ENCODE measurements around the gene TM2D3. TPM values are rescaled to one million over a fixed set of nuclear protein-coding genes. Genes with fewer than 3 reads are reported as not detected.

The TM2D3 gene
- total and polyA plus RNA-seq, 10 of the 15 experiments (the other 5 are each of a cell fraction or from before 2014, with no cell fraction given): 28.3 to 84.5 (median 45.0) TPM

GRCh38 chr15:101664303-101664913 lies 12.2 kb upstream of the TM2D3 start:
- ATAC-seq (no peak), DNase-seq (ENCODE audit: low read depth, low spot score) (no peak), FAIRE-seq (no peak)
- RAD21 ChIA-PET (ENCODE audit: unreplicated experiment): no interaction called here
- 0 out of 4 replicates have a peak, but pooled peaks cover 0 to 2% of the 10 kb centered on the region in 2 experiments for H3K36me3 ChIP-seq (ENCODE audit: control insufficient read depth in 2 of 2, insufficient read depth in 2 of 2, low read length in 1 of 2)
- H3K4me3 ChIP-seq: no peak overlapping the region
- H4K20me1 ChIP-seq (ENCODE audit: control insufficient read depth, insufficient read depth): no peaks in the 10 kb centered on the region
- BruUV-seq (replicated peaks): no TSS peak
- H3K27me3 ChIP-seq (replicated peaks in 1 of 2; ENCODE audit: control insufficient read depth in 2 of 2, insufficient read depth in 2 of 2, low read length in 1 of 2): no peaks in the 10 kb centered on the region
- no peaks in the 10 kb centered on the region for H3K79me2 ChIP-seq (ENCODE audit: control insufficient read depth, insufficient read depth, low read length)
- CTCF ChIA-PET: no interaction called here
- no peak overlapping the region for H3K27ac ChIP-seq (ENCODE audit: control insufficient read depth, insufficient read depth)
- SMC1A ChIA-PET (ENCODE audit: uncharacterized antibody, unreplicated experiment): no interaction called here
- H3K9ac ChIP-seq (ENCODE audit: control insufficient read depth, insufficient read depth, low read length): no peak overlapping the region
- H3K4me1 ChIP-seq (ENCODE audit: control insufficient read depth, insufficient read depth, low read length): no peaks in the 10 kb centered on the region
- no peak overlapping the region for H3K4me2 ChIP-seq (ENCODE audit: control insufficient read depth, insufficient read depth)
- H3K9me3 ChIP-seq (replicated peaks; ENCODE audit: control insufficient read depth, insufficient read depth, low read length): no peaks in the 10 kb centered on the region
- POLR2A ChIA-PET: no interaction called here
- 93% methylated on average over 9 of the region's 9 CpGs for WGBS (ENCODE audit: insufficient coverage, insufficient replicate concordance, low lambda C conversion rate, missing lambda C conversion rate)
- no peak overlapping the region for H2AFZ ChIP-seq (ENCODE audit: control insufficient read depth, low read depth, low read length)
- intact Hi-C loops (cut with micrococcal nuclease; ENCODE audit: unreplicated experiment) (no loop called here), in situ Hi-C loops (cut with MboI) (no loop called here)
- TF ChIP-seq CTCF (IDR thresholded peaks at IDR 0.05 in 2 of 3, conservative IDR thresholded peaks at IDR 0.05 in 1 of 3; ENCODE audit: control insufficient read depth in 2 of 3, extremely low read depth in 1 of 3, insufficient read depth in 1 of 3, low read depth in 3 of 3, low read length in 3 of 3) (peak in 2 of 3 experiments; percentile 15 to 18; a peak in 2 of 6 replicates), YBX1 (IDR thresholded peaks at IDR 0.05) (no peak)

GRCh38 chr15:101662203-101662602 lies 10.0 kb upstream of the TM2D3 start:
- 96% methylated on average over 1 of the region's 1 CpG for WGBS (ENCODE audit: insufficient coverage, insufficient replicate concordance, low lambda C conversion rate, missing lambda C conversion rate)
- no peak for FAIRE-seq
- POLR2A ChIA-PET: no interaction called here
- TF ChIP-seq TBL1XR1 (IDR thresholded peaks at IDR 0.05; ENCODE audit: low read depth, low read length): no peak
- no peak for TF ChIP-seq ZNF687 (IDR thresholded peaks at IDR 0.05)
- TF ChIP-seq ATF3 (IDR thresholded peaks at IDR 0.05; ENCODE audit: borderline replicate concordance, extremely low read depth, low read depth, low read length): no peak
- TF ChIP-seq ZNF622 (IDR thresholded peaks at IDR 0.05): no peak
- TF ChIP-seq MEF2A (IDR thresholded peaks at IDR 0.05; ENCODE audit: insufficient read depth, low read depth, low read length): no peak
- TF ChIP-seq MTA2 (IDR thresholded peaks at IDR 0.05; ENCODE audit: low read depth): no peak
- TF ChIP-seq ZNF217 (IDR thresholded peaks at IDR 0.05): no peak
- no peak for TF ChIP-seq SMARCA5 (IDR thresholded peaks at IDR 0.05)
- no peak for TF ChIP-seq RBBP5 (conservative IDR thresholded peaks at IDR 0.05)

More at GRCh38 chr15:101662203-101662602, 10.0 kb upstream of the TM2D3 start:
- CTCF ChIA-PET: no interaction called here
- BruUV-seq (replicated peaks): no TSS peak
- Histone ChIP-seq H2AFZ (ENCODE audit: control insufficient read depth, low read depth, low read length) (no peak overlapping the region), H3K9me3 (replicated peaks; ENCODE audit: control insufficient read depth, insufficient read depth, low read length) (no peaks in the 10 kb centered on the region), H3K27ac (ENCODE audit: control insufficient read depth, insufficient read depth) (no peak overlapping the region), H3K27me3 (replicated peaks in 1 of 2; ENCODE audit: control insufficient read depth in 2 of 2, insufficient read depth in 2 of 2, low read length in 1 of 2) (no peaks in the 10 kb centered on the region), H3K4me1 (ENCODE audit: control insufficient read depth, insufficient read depth, low read length) (no peaks in the 10 kb centered on the region), H3K4me3 (no peak overlapping the region), H4K20me1 (ENCODE audit: control insufficient read depth, insufficient read depth) (no peaks in the 10 kb centered on the region), H3K9ac (ENCODE audit: control insufficient read depth, insufficient read depth, low read length) (no peak overlapping the region), H3K79me2 (ENCODE audit: control insufficient read depth, insufficient read depth, low read length) (no peaks in the 10 kb centered on the region), H3K36me3 (ENCODE audit: control insufficient read depth in 2 of 2, insufficient read depth in 2 of 2, low read length in 1 of 2) (0 out of 4 replicates have a peak, but pooled peaks cover 0 to 2% of the 10 kb centered on the region in 2 experiments), H3K4me2 (ENCODE audit: control insufficient read depth, insufficient read depth) (no peak overlapping the region)
- ATAC-seq: no peak
- RAD21 ChIA-PET (ENCODE audit: unreplicated experiment): no interaction called here
- in situ Hi-C loops (cut with MboI) (no loop called here), intact Hi-C loops (cut with micrococcal nuclease; ENCODE audit: unreplicated experiment) (no loop called here)
- SMC1A ChIA-PET (ENCODE audit: uncharacterized antibody, unreplicated experiment): no interaction called here
- no peak for DNase-seq (ENCODE audit: low read depth, low spot score)
